ENCODE data around the gene ZNF628. TPM values are rescaled to one million over a fixed set of nuclear protein-coding genes. Genes with fewer than 3 reads are reported as not detected.
A peak's percentile ranks its signal among the peaks of the same experiment; 100 is the strongest.

ZNF628 gene
- total and polyA plus RNA-seq, 2 of the 8 experiments (the other 6 are each of a cell fraction or from before 2014, with no cell fraction given) = 1.7 to 10.8 TPM

DNA sequence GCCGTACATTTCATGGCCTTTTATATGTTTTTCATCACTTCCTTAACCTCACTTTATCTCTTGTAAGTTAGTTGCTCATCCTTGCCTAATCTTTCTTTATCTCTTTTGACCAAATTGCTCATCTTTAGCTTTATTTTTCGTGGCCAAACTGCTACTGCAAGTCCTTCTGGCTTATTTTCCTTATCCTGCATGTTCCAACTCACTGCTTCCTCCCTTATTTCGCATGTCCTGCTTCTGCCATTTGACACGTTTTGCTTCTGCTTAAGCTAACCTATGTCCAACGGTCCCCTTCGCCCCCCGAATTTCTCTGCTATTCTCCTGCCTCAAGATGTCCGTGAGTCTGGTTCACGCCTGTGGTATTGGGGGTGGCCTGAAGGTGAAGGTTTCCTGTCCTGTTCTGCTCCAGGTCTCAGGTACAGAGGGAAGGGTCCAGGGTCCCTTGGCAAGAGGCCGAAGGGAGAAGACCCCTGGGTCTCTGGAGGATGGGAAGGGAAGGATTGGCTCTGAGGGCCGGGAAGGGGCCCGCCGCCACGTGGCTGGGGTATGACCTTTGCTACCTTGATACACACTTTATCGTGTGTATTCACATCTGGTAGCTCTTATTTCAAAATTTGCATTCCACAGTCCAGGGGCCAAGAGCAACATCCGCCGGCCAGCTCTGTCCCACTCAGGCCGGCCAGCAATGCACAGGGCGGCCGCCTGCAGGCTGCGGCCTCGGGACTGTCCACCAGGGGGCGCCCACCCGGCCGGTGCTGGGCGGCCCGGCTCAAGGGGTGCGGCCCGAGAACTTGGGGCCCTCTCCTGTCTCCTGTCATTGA lies 9.0 kb upstream of the ZNF628 start (continued):
- TF ChIP-seq SIX5 (IDR thresholded peaks at IDR 0.05; ENCODE audit: low read depth, low read length) (no peak), SAP30 (IDR thresholded peaks at IDR 0.05; ENCODE audit: insufficient read depth, insufficient replicate concordance, low read length) (no peak), SUZ12 (IDR thresholded peaks at IDR 0.05; ENCODE audit: low read length) (no peak), HDAC2 (IDR thresholded peaks at IDR 0.05; ENCODE audit: borderline replicate concordance in 1 of 2, low read depth in 2 of 2, low read length in 2 of 2) (peak in 1 of 2 experiments; percentile 74; a peak in 1 of 4 replicates), CREB1 (IDR thresholded peaks at IDR 0.05) (no peak), SIRT6 (IDR thresholded peaks at IDR 0.05; ENCODE audit: low read length) (no peak), EP300 (IDR thresholded peaks at IDR 0.05; ENCODE audit: borderline replicate concordance in 1 of 2, low read depth in 2 of 2, low read length in 2 of 2) (peak in 1 of 2 experiments; percentile 63; a peak in 1 of 3 replicates), CHD1 (IDR thresholded peaks at IDR 0.05; ENCODE audit: low read depth, low read length) (no peak), SRF (IDR thresholded peaks at IDR 0.05; ENCODE audit: low read depth, low read length) (no peak), KDM5A (IDR thresholded peaks at IDR 0.05; ENCODE audit: low read length) (no peak), SP4 (IDR thresholded peaks at IDR 0.05; ENCODE audit: low read length) (no peak), BCL11A (IDR thresholded peaks at IDR 0.05; ENCODE audit: low read depth in 2 of 2, low read length in 2 of 2) (no peak), MAFK (IDR thresholded peaks at IDR 0.05; ENCODE audit: low read depth, low read length) (no peak)
- TF ChIP-seq, protein P1, sequence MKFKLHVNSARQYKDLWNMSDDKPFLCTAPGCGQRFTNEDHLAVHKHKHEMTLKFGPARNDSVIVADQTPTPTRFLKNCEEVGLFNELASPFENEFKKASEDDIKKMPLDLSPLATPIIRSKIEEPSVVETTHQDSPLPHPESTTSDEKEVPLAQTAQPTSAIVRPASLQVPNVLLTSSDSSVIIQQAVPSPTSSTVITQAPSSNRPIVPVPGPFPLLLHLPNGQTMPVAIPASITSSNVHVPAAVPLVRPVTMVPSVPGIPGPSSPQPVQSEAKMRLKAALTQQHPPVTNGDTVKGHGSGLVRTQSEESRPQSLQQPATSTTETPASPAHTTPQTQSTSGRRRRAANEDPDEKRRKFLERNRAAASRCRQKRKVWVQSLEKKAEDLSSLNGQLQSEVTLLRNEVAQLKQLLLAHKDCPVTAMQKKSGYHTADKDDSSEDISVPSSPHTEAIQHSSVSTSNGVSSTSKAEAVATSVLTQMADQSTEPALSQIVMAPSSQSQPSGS (IDR thresholded peaks at IDR 0.05; ENCODE audit: low read length) = no peak
- TF ChIP-seq, protein P2, sequence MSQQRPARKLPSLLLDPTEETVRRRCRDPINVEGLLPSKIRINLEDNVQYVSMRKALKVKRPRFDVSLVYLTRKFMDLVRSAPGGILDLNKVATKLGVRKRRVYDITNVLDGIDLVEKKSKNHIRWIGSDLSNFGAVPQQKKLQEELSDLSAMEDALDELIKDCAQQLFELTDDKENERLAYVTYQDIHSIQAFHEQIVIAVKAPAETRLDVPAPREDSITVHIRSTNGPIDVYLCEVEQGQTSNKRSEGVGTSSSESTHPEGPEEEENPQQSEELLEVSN (IDR thresholded peaks at IDR 0.05) = no peak
- TF ChIP-seq, protein P3, sequence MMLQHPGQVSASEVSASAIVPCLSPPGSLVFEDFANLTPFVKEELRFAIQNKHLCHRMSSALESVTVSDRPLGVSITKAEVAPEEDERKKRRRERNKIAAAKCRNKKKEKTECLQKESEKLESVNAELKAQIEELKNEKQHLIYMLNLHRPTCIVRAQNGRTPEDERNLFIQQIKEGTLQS (IDR thresholded peaks at IDR 0.05; ENCODE audit: insufficient read depth, low read depth, low read length) = no peak
- TF ChIP-seq, protein P4, sequence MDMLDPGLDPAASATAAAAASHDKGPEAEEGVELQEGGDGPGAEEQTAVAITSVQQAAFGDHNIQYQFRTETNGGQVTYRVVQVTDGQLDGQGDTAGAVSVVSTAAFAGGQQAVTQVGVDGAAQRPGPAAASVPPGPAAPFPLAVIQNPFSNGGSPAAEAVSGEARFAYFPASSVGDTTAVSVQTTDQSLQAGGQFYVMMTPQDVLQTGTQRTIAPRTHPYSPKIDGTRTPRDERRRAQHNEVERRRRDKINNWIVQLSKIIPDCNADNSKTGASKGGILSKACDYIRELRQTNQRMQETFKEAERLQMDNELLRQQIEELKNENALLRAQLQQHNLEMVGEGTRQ (IDR thresholded peaks at IDR 0.05; ENCODE audit: low read length) = no peak
